AG09319 (cell line): ENCODE measurements around the gene COPS4.

Experiments used
- DNase-seq: peaks from one replicate; pipeline ENCODE4 v3.0.0-alpha.2; 2010; ENCODE audit warnings: low read depth; ENCODE audit errors: extremely low read depth
- CTCF ChIP-seq: IDR thresholded peaks from 2 replicates; pipeline ENCODE4 v1.5.1; 2011; ENCODE audit warnings: low read depth, mild to moderate bottlenecking, inconsistent platforms, low read length, moderate library complexity

Gene COPS4

GRCh38 chr4:83118869-83119268 is 83.9 kb downstream of the COPS4 start:
- DNase-seq: no peak
- no peak for TF ChIP-seq CTCF

- DNase-seq: no peak
- no peak for TF ChIP-seq CTCF
Observed at GRCh38 chr4:83121246-83121645, 86.3 kb downstream of the COPS4 start.

GRCh38 chr4:83124111-83124780 is 89.3 kb downstream of the COPS4 start:
- DNase-seq: no peak
- TF ChIP-seq CTCF: no peak
